Activated CD4-positive, alpha-beta T cell treated with anti-CD3 and anti-CD28 coated beads for 24 hours (primary cell): ENCODE results near the gene PPP1R16B.
A peak's percentile ranks its signal among the peaks of the same experiment; 100 is the strongest.

ENCODE experiments used
- DNase-seq, 2 donors: peaks; one replicate each; pipeline ENCODE4 v3.0.0-alpha.2; 2020; ENCODE audit warnings: low read depth in 2 of 2

Gene PPP1R16B

GRCh38 chr20:38827770-38828281, 22.3 kb downstream of the PPP1R16B start:
- DNase-seq = no peak

- no peak for DNase-seq
These were observed 23.2 kb downstream of the PPP1R16B start for GRCh38 chr20:38828514-38829295.

GRCh38 chr20:38829296-38829875, 23.9 kb downstream of the PPP1R16B start:
- no peak for DNase-seq

- no peak for DNase-seq
These were observed 24.9 kb downstream of the PPP1R16B start for GRCh38 chr20:38830356-38830755.

GRCh38 chr20:38831049-38831691, 25.7 kb downstream of the PPP1R16B start:
- DNase-seq = no peak

- DNase-seq = no peak
These were observed 26.6 kb downstream of the PPP1R16B start for GRCh38 chr20:38831995-38832620.

GRCh38 chr20:38833154-38833856, 27.8 kb downstream of the PPP1R16B start:
- peak in 1 of 2 donors; percentile 19 for DNase-seq

- DNase-seq = no peak
These were observed 28.3 kb downstream of the PPP1R16B start for GRCh38 chr20:38833857-38834164.

- no peak for DNase-seq
These were observed 29.4 kb downstream of the PPP1R16B start for GRCh38 chr20:38834868-38835267.

GRCh38 chr20:38835792-38836191, 30.3 kb downstream of the PPP1R16B start:
- DNase-seq = no peak

GRCh38 chr20:38836991-38837390, 31.5 kb downstream of the PPP1R16B start:
- DNase-seq = no peak

GRCh38 chr20:38838326-38838725, 32.8 kb downstream of the PPP1R16B start:
- no peak for DNase-seq

GRCh38 chr20:38839563-38839962, 34.1 kb downstream of the PPP1R16B start:
- no peak for DNase-seq

GRCh38 chr20:38840053-38840893, 34.8 kb downstream of the PPP1R16B start:
- DNase-seq = peak in 1 of 2 donors; percentile 30

- DNase-seq = no peak
These were observed 35.5 kb downstream of the PPP1R16B start for GRCh38 chr20:38840894-38841470.

- no peak for DNase-seq
These were observed 36.1 kb downstream of the PPP1R16B start for GRCh38 chr20:38841570-38841969.

GRCh38 chr20:38842026-38842425, 36.5 kb downstream of the PPP1R16B start:
- DNase-seq = no peak

GRCh38 chr20:38842558-38842981, 37.1 kb downstream of the PPP1R16B start:
- peak; percentile 60 to 73 for DNase-seq

- peak; percentile 29 to 37 for DNase-seq
These were observed 37.8 kb downstream of the PPP1R16B start for GRCh38 chr20:38843346-38843745.

GRCh38 chr20:38844963-38845362, 39.5 kb downstream of the PPP1R16B start:
- DNase-seq = no peak
